IMR-90 (cell line): ENCODE measurements around the gene METRNL. TPM values are rescaled to one million over a fixed set of nuclear protein-coding genes. Genes with fewer than 3 reads are reported as not detected.

ENCODE experiments used
- ATAC-seq: fragments of 200-7000 bp; cut with Tn5 transposase; 2 replicates; pipeline ENCODE4 v1.9.1; 2020; ENCODE audit warnings: low read depth, mild to moderate bottlenecking, moderate library complexity
- BruUV-seq: library from RNA; stranded (reverse); fragments of 400-500 nt; replicated peaks from 2 replicates; lab custom pipeline; 2021; lab: Mats Ljungman, UMichigan
- CTCF ChIA-PET: fragments of 300-600 bp; formaldehyde crosslinking; extraction: SDS; loops from one replicate; lab custom pipeline; 2021; ENCODE audit warnings: antibody characterized with exemption; lab: Yijun Ruan, JAX
- POLR2A ChIA-PET: fragments of 300-600 bp; sonication (Branson Sonifier 250); formaldehyde crosslinking; loops from one replicate; lab custom pipeline; 2022; ENCODE audit warnings: antibody characterized with exemption; ENCODE audit not compliant: unreplicated experiment; lab: Charles Lee
- DNase-seq: peaks from one replicate; pipeline ENCODE4 v3.0.0; 2013
- H2AFZ ChIP-seq: replicated peaks from 2 replicates; pipeline ENCODE3; 2013; ENCODE audit warnings: low read length, mild to moderate bottlenecking; ENCODE audit not compliant: poor library complexity
- H2AK5ac ChIP-seq: 2 replicates; pipeline ENCODE4 v1.6.1; 2013; ENCODE audit warnings: low read depth, low read length, inconsistent platforms
- H2AK9ac ChIP-seq: replicated peaks from 2 replicates; pipeline ENCODE3; 2013; ENCODE audit warnings: mild to moderate bottlenecking, low read depth, low read length, moderate library complexity; ENCODE audit not compliant: poor library complexity
- H2BK120ac ChIP-seq: 2 replicates; pipeline ENCODE4 v1.6.1; 2013; ENCODE audit warnings: low read depth, low read length, inconsistent platforms
- H2BK15ac ChIP-seq: 3 replicates; pipeline ENCODE4 v1.6.1; 2013; ENCODE audit warnings: low read depth, low read length, inconsistent platforms
- H2BK20ac ChIP-seq: 2 replicates; pipeline ENCODE4 v1.6.1; 2013; ENCODE audit warnings: low read depth, mild to moderate bottlenecking, inconsistent platforms, low read length, moderate library complexity
- H2BK5ac ChIP-seq: 2 replicates; pipeline ENCODE4 v1.6.1; 2013; ENCODE audit warnings: mild to moderate bottlenecking, low read depth, low read length, inconsistent platforms; ENCODE audit not compliant: poor library complexity, severe bottlenecking
- H3K14ac ChIP-seq: replicated peaks from 2 replicates; pipeline ENCODE4 v1.6.1; 2013; ENCODE audit warnings: low read depth, low read length, inconsistent platforms
- H3K18ac ChIP-seq: 2 replicates; pipeline ENCODE4 v1.6.1; 2013; ENCODE audit warnings: low read depth, low read length, control low read depth
- H3K23ac ChIP-seq: 2 replicates; pipeline ENCODE4 v1.6.1; 2013; ENCODE audit warnings: low read depth, low read length, inconsistent platforms
- H3K27ac ChIP-seq: 2 replicates; pipeline ENCODE4 v1.5.1; 2013; ENCODE audit warnings: mild to moderate bottlenecking, control low read depth, low read length; ENCODE audit not compliant: insufficient read depth
- H3K27me3 ChIP-seq: 2 replicates; pipeline ENCODE4 v1.6.1; 2013; ENCODE audit warnings: low read length; ENCODE audit not compliant: control insufficient read depth, insufficient read depth
- H3K36me3 ChIP-seq: 2 replicates; pipeline ENCODE4 v1.6.1; 2013; ENCODE audit warnings: low read length, mixed read lengths; ENCODE audit not compliant: control insufficient read depth, insufficient read depth
- H3K4ac ChIP-seq: 2 replicates; pipeline ENCODE4 v1.6.1; 2013; ENCODE audit warnings: low read depth, low read length, inconsistent platforms
- H3K4me1 ChIP-seq: 2 replicates; pipeline ENCODE4 v1.6.1; 2013; ENCODE audit warnings: low read length, mixed read lengths; ENCODE audit not compliant: control insufficient read depth, insufficient read depth
- H3K4me2 ChIP-seq: 2 replicates; pipeline ENCODE4 v1.6.1; 2013; ENCODE audit warnings: low read depth, mild to moderate bottlenecking, control low read depth, low read length, moderate library complexity
- H3K4me3 ChIP-seq: 2 replicates; pipeline ENCODE4 v1.5.1; 2013; ENCODE audit warnings: low read depth, mild to moderate bottlenecking, control low read depth, low read length, moderate library complexity; ENCODE audit not compliant: insufficient read depth
- H3K56ac ChIP-seq: 2 replicates; pipeline ENCODE4 v1.6.1; 2013; ENCODE audit warnings: low read length, inconsistent platforms; ENCODE audit not compliant: insufficient read depth; ENCODE audit errors: extremely low read depth
- H3K79me1 ChIP-seq, 2 experiments: 2 replicates each; pipeline ENCODE4 v1.6.1; 2013; ENCODE audit warnings: low read length in 2 of 2, inconsistent platforms in 1 of 2, low read depth in 1 of 2
- H3K9ac ChIP-seq: 2 replicates; pipeline ENCODE4 v1.6.1; 2013; ENCODE audit warnings: low read depth, low read length, control low read depth
- H3K9me1 ChIP-seq: 2 replicates; pipeline ENCODE4 v1.6.1; 2013; ENCODE audit warnings: low read length, inconsistent platforms; ENCODE audit not compliant: insufficient read depth
- H3K9me3 ChIP-seq: 2 replicates; pipeline ENCODE4 v1.6.1; 2013; ENCODE audit warnings: low read length; ENCODE audit not compliant: control insufficient read depth, insufficient read depth
- H4K20me1 ChIP-seq: 2 replicates; pipeline ENCODE4 v1.6.1; 2013; ENCODE audit warnings: low read length, inconsistent platforms; ENCODE audit not compliant: insufficient read depth
- H4K5ac ChIP-seq: 2 replicates; pipeline ENCODE4 v1.6.1; 2013; ENCODE audit warnings: mild to moderate bottlenecking, low read depth, low read length, control low read depth
- H4K8ac ChIP-seq, 2 experiments: 2 replicates each; pipeline ENCODE4 v1.6.1; 2013; ENCODE audit warnings: low read depth in 2 of 2, low read length in 2 of 2, control low read depth in 1 of 2, inconsistent platforms in 1 of 2
- H4K91ac ChIP-seq: 2 replicates; pipeline ENCODE4 v1.6.1; 2013; ENCODE audit warnings: low read depth, low read length, inconsistent platforms; ENCODE audit not compliant: insufficient read depth
- BHLHE40 ChIP-seq: fragments of 150-350 bp; IDR thresholded peaks from 2 replicates; pipeline ENCODE4 v1.6.1; 2016; ENCODE audit warnings: mild to moderate bottlenecking, low read depth, low read length
- CEBPB ChIP-seq: IDR thresholded peaks from 2 replicates; pipeline ENCODE4 v1.6.1; 2012; ENCODE audit warnings: low read depth, low read length, improper control_type of control experiment
- FOS ChIP-seq: fragments of 150-350 bp; IDR thresholded peaks from 2 replicates; pipeline ENCODE4 v1.6.1; 2016; ENCODE audit warnings: low read depth, low read length
- MAFK ChIP-seq: IDR thresholded peaks from 2 replicates; pipeline ENCODE4 v1.6.1; 2012; ENCODE audit warnings: low read depth, low read length, improper control_type of control experiment
- POLR2A ChIP-seq: IDR thresholded peaks from 2 replicates; pipeline ENCODE4 v1.6.1; 2012; ENCODE audit warnings: mild to moderate bottlenecking, low read depth, low read length
- RFX5 ChIP-seq: IDR thresholded peaks from 2 replicates; pipeline ENCODE4 v1.8.0; 2012; ENCODE audit warnings: low read depth, mild to moderate bottlenecking, low read length, moderate library complexity
- WGBS, 2 experiments: methylation state at CpG; one replicate each; pipeline versions ENCODE4 v1.1.5 to v1.1.7; 2013; ENCODE audit warnings: missing lambda C conversion rate in 2 of 2; ENCODE audit not compliant: insufficient read length in 1 of 2; ENCODE audit errors: extremely low coverage in 2 of 2; 5-methylcytosine and 5-hydroxymethylcytosine counted together
- dilution Hi-C: fragments of 300-500 bp; cut with HindIII; formaldehyde crosslinking; loops from one replicate; pipeline ENCODE4 v1.14.3; 2018; ENCODE audit warnings: low sequenced_read_pairs; ENCODE audit not compliant: unreplicated experiment
- in situ Hi-C: fragments of 300-500 bp; cut with MboI; formaldehyde crosslinking; loops from 3 replicates; pipeline ENCODE4 v1.14.3; 2019; ENCODE audit warnings: low sequenced_read_pairs, inconsistent platforms, mixed read lengths
- intact Hi-C: fragments of 100-400 bp; cut with micrococcal nuclease; formaldehyde crosslinking; loops from 2 replicates; pipeline ENCODE4 v1.10.0; 2022
- polyA plus RNA-seq, 3 experiments: library from polyadenylated mRNA; depleted of rRNA; stranded (reverse); fragments of >200 nt; gene quantifications; 2 replicates each; pipeline ENCODE4 v1.2.3, GENCODE V29; 2012; ENCODE audit warnings: low replicate concordance in 1 of 3
- total RNA-seq: library from RNA; depleted of rRNA; stranded (reverse); fragments of >200 nt; gene quantifications from 2 replicates; pipeline ENCODE4 v1.2.3, GENCODE V29; 2012
- TF ChIP-seq, protein P1 (sequence below): conservative IDR thresholded peaks from 2 replicates; pipeline ENCODE4 v1.5.1; 2012; ENCODE audit warnings: mild to moderate bottlenecking, low read depth, low read length, improper control_type of control experiment

The METRNL gene
- total and polyA plus RNA-seq, 2 of the 4 experiments (the other 2 are of a cell fraction), result 17.9 to 48.2 TPM

DNA sequence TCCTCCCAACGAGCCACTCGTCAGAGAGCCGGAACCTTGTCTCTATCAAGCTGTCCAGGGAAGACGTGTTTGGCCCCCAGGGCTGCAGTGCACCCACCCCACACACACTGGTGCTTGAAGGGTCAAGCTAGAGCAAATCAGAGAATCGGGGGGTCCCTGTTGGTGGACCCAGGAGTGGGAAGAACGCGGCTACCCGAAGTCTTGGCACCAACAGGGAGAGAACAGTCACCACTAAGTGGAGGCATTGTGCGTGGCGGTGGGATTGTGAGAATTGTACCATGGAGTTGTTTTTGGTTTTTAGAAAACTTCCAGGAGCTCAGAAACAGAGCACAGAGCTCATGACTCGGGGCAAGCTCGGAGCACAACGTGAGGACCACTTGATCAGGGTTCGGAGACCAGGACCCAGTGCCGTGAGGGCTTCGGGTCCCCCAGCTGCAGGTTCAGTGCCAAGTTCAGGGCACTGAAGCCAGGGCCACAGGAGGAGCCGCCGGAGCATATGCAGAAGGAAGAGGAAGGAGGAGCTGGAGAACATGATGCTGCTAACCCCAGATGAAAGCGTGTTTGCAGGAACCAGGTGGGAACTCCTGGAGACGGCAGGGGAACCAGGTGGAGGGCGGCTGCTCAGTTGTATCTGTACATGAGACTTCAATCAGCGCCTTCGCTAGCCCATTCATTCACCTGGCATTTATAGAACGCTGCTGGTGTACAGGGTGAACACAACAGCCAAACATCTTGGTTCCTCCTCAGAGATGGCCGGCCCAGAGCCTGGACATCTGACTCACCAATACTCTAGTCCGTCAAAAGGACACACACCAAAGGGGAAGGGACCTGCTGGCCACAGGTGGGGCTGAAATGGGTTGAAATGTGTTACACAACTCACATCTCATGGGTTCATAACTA is 42.8 kb downstream of the METRNL start:
- intact Hi-C loops, result no loop called here
- H3K4me2 ChIP-seq, result no peak overlapping the region

More for the DNA sequence above, 42.8 kb downstream of the METRNL start:
- H2AFZ ChIP-seq, result no peak overlapping the region
- DNase-seq (no peak), ATAC-seq (no peak)
- dilution Hi-C loops, result no loop called here
- no peak overlapping the region for H4K91ac ChIP-seq
- TF ChIP-seq CEBPB (no peak), FOS (no peak), BHLHE40 (no peak), POLR2A (no peak), RFX5 (no peak), MAFK (no peak)
- TF ChIP-seq, protein P1, sequence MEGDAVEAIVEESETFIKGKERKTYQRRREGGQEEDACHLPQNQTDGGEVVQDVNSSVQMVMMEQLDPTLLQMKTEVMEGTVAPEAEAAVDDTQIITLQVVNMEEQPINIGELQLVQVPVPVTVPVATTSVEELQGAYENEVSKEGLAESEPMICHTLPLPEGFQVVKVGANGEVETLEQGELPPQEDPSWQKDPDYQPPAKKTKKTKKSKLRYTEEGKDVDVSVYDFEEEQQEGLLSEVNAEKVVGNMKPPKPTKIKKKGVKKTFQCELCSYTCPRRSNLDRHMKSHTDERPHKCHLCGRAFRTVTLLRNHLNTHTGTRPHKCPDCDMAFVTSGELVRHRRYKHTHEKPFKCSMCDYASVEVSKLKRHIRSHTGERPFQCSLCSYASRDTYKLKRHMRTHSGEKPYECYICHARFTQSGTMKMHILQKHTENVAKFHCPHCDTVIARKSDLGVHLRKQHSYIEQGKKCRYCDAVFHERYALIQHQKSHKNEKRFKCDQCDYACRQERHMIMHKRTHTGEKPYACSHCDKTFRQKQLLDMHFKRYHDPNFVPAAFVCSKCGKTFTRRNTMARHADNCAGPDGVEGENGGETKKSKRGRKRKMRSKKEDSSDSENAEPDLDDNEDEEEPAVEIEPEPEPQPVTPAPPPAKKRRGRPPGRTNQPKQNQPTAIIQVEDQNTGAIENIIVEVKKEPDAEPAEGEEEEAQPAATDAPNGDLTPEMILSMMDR, result no peak
- H2BK15ac ChIP-seq, result no peak overlapping the region
- no peak overlapping the region for H2BK120ac ChIP-seq
- H3K9me3 ChIP-seq, result no peaks in the 10 kb centered on the region
- H4K5ac ChIP-seq, result no peak overlapping the region
- H3K4me3 ChIP-seq, result no peak overlapping the region
- no peaks in the 10 kb centered on the region for H3K9me1 ChIP-seq
- no peaks in the 10 kb centered on the region for H3K79me1 ChIP-seq
- no peak overlapping the region for H3K4ac ChIP-seq
- no peaks in the 10 kb centered on the region for H4K20me1 ChIP-seq
- H2AK5ac ChIP-seq, result no peak overlapping the region
- H2BK20ac ChIP-seq, result no peak overlapping the region
- POLR2A ChIA-PET, result interaction anchor here (0.6 kb wide), 1 partner anchor 18 kb away, joined by 4 read pairs; no protein-coding TSS in a partner anchor
- CTCF ChIA-PET, result no interaction called here
- in situ Hi-C loops, result no loop called here
- no peaks in the 10 kb centered on the region for H3K36me3 ChIP-seq
- no TSS peak for BruUV-seq
- no peak overlapping the region for H3K9ac ChIP-seq
- H3K23ac ChIP-seq, result no peak overlapping the region
- H4K8ac ChIP-seq, result no peak overlapping the region
- no peak overlapping the region for H2AK9ac ChIP-seq
- no peaks in the 10 kb centered on the region for H3K4me1 ChIP-seq
- no peak overlapping the region for H2BK5ac ChIP-seq
- no peak overlapping the region for H3K27ac ChIP-seq
- no peak overlapping the region for H3K56ac ChIP-seq
- WGBS, 2 experiments, result 91% methylated on average over 11 of the region's 26 CpGs; no CpG with 5 or more reads in 1 of the 2 experiments
- H3K27me3 ChIP-seq, result peaks cover 34% of the 10 kb centered on the region
- no peak overlapping the region for H3K18ac ChIP-seq
- H3K14ac ChIP-seq, result no peak overlapping the region
